Omental fat pad (tissue), 4 donors: ENCODE results near the gene CCDC24. TPM values are rescaled to one million over a fixed set of nuclear protein-coding genes. Genes with fewer than 3 reads are reported as not detected.
A peak's percentile ranks its signal among the peaks of the same experiment; 100 is the strongest.

Experiments used
- ATAC-seq: fragments of 150-250 bp; one replicate; pipeline ENCODE4 v1.9.1; 2016; ENCODE audit warnings: mild to moderate bottlenecking, moderate library complexity; ENCODE audit not compliant: low FRiP score
- DNase-seq: peaks from one replicate; pipeline ENCODE4 v3.0.0-alpha.2; 2019; ENCODE audit warnings: low spot score
- total RNA-seq, 4 donors: library from RNA; depleted of rRNA; stranded (reverse); fragments of >200 nt; gene quantifications; one replicate each; pipeline ENCODE4 v1.1.0, GENCODE V29; 2016
- TF ChIP-seq, protein P1 (sequence below), 3 donors: fragments of 450-650 bp; IDR thresholded peaks; one replicate each; pipeline ENCODE4 v1.5.1; 2016 to 2017; ENCODE audit warnings: antibody characterized with exemption in 3 of 3, mild to moderate bottlenecking in 3 of 3, moderate library complexity in 2 of 3

Gene CCDC24
- total RNA-seq, 4 donors from 2014 or later, result 2.3 to 3.6 (median 2.8) TPM

DNA sequence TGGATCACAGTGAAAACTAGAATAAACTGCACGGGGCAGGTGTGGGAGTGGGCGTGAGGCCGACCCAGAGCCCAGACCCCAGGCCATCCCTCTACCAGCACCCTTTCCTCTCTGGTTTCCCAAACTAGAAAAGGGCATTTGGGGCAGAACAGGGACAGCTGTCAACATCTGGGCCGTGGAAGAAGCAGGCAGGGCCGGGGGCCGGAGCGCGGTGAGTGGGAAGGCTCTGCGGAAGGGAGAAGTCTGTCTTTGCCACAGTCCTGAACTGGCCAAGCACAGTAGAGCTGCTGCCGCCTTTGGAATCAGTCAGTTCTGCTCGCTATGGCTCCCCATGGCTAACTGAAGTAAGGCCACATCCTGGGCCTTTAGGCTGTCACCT lies 6.6 kb downstream of the CCDC24 start:
- no peak for ATAC-seq
- TF ChIP-seq, protein P1, sequence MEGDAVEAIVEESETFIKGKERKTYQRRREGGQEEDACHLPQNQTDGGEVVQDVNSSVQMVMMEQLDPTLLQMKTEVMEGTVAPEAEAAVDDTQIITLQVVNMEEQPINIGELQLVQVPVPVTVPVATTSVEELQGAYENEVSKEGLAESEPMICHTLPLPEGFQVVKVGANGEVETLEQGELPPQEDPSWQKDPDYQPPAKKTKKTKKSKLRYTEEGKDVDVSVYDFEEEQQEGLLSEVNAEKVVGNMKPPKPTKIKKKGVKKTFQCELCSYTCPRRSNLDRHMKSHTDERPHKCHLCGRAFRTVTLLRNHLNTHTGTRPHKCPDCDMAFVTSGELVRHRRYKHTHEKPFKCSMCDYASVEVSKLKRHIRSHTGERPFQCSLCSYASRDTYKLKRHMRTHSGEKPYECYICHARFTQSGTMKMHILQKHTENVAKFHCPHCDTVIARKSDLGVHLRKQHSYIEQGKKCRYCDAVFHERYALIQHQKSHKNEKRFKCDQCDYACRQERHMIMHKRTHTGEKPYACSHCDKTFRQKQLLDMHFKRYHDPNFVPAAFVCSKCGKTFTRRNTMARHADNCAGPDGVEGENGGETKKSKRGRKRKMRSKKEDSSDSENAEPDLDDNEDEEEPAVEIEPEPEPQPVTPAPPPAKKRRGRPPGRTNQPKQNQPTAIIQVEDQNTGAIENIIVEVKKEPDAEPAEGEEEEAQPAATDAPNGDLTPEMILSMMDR (IDR thresholded peaks at IDR 0.05), result no peak

DNA sequence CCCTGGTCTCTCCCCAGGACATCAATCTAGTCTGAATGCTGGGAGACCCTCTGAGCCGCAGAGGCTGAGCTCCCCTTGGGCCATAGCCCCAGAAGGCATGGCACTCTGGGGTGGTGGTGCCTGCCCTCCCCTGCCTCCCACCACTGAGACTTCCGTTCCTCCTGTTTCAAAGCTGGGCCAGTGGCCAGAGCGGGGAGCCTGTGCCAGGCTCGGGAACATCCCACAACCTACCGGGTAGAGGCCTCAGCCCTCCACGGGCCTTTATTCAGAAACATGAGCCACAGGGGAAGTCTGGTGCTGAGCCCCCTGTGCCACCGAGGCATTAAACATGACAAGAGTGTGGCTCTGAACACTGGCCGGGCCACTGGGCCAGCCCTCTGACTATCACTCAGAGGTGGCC lies 8.1 kb downstream of the CCDC24 start:
- peak; percentile 26 for ATAC-seq
- TF ChIP-seq, protein P1 (IDR thresholded peaks at IDR 0.05), result no peak
- no peak for DNase-seq

More for the DNA sequence above, 6.6 kb downstream of the CCDC24 start:
- no peak for DNase-seq

DNA sequence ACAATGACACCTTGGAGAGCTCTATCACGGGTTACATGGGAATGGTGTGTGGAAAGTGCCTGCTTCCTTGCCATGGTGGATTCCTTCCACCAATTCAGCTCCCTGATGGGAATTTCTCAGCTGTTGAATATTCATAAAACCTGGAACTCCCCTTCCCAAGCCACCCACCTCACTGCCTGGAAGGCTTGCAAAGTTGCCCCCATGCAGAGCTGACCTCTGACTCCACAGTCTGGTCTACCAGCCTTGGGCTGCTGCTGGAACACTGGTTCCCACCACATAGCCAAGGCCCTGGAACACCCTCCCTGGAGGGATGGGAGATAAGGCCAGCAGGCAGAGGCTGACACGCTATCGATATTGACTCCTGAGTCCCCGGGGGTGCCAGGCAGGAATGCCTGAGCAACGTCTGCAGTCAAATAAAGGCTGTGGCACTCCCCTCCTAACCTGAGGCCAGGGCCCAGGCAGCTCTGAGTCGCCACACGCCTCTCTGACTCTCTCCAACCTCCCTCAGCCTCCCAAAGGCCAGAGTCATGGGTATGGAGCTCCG lies 8.8 kb downstream of the CCDC24 start:
- ATAC-seq (no peak), DNase-seq (no peak)
- TF ChIP-seq, protein P1 (IDR thresholded peaks at IDR 0.05), result no peak

DNA sequence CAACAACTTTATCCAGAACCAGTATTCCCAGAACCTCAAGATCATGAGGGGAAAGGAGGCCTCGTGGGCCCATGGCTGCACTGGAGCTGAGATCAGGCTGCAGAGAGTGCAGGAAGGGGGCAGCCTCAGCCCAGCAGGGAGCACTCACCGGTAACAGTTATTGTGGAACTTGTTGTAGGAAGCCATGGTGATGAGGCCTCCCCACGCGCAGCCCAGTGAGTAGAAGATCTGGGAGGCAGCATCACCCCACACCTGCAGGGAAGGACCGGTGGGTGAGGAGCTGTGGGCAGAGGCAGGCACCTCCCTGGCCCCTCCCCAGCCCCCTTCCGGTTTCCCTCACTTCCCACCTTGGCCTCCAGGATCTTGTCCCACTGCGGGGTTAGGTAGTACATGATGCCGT lies 10.8 kb downstream of the CCDC24 start:
- ATAC-seq, result no peak
- TF ChIP-seq, protein P1 (IDR thresholded peaks at IDR 0.05), result no peak
- no peak for DNase-seq

DNA sequence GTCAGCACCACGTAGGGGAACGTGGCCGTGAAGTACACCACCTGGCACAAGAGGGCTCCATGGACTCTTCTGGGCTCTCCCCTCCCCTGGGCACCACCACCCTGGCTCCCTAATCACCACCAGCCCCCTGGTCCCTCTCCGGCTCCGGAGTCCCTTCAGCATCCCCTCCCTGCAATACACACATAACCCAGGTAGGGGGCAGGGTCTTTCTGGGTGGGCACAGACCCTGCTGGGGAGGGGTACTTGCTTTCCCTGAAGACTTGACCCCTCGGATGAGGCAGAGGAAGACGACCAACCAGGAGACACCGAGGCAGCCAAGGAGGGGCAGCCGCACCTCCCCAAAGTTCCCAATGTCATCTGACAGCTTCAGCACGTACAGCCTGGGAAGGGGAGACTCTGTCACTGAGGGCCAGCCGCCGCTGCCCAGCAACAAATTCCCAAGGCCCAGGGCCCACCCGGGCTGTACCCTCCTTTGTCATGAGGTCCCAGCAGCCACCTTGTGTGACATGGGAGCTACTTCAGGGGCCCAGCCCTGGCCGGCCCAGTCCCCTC lies 11.3 kb downstream of the CCDC24 start:
- ATAC-seq (no peak), DNase-seq (no peak)
- TF ChIP-seq, protein P1 (IDR thresholded peaks at IDR 0.05), result no peak

DNA sequence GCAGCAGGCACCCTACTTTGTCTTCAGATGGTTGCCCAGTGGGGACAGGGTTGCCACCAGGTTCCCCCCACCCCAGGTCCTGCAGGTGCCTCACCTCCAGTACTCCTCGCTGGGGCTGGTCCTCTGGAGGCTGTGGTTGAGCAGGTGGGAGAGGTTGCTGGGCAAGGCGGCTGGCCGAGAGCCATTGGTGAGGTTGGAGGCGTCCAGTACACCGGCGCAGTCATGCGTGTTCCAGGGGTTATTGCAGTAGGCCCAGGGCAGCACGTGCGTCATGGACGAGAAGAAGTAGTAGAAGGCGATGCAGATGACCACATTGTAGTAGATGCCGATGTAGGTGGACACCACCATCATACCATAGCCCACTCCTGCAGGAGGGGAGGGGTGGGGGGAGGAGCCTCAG lies 16.9 kb downstream of the CCDC24 start:
- DNase-seq (no peak), ATAC-seq (no peak)
- TF ChIP-seq, protein P1 (IDR thresholded peaks at IDR 0.05), result no peak

DNA sequence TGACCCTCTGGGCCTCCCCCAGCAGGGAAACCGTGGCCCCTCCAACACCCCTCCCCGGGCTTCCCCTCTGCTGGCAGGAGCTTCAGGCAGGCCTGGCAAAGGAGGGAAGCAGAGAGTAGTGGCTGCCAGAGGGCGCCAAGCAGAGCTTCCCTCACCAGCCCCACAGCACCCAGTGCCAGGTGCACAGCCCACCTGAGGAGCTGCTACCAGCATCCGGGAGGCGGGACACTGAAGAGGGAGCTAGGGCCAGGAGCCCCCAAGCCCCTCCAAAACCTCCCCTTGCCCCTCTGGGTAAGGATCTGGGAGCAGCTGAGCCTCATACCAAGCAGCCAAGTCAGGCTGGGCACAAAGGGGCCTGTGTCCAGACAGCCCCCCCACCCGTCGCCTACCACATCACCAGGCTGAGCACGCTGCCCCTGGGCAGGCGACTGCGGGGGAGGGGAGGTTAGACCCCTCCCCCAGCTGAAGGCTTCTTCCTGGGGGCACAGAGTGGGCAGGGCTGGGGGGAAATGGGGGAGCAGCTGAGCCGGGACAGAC lies 19.6 kb downstream of the CCDC24 start:
- ATAC-seq (no peak), DNase-seq (no peak)
- TF ChIP-seq, protein P1 (IDR thresholded peaks at IDR 0.05), result no peak
